GM12865 (cell line): ENCODE data around the gene PRKN.
"Not testable (repeated sequence)": the region's sequence is repeated elsewhere in the genome, so short reads cannot be mapped to it uniquely, and the experiment has no call there.

Source experiments
- DNase-seq: peaks from one replicate; pipeline ENCODE4 v3.0.0; 2010; ENCODE audit warnings: low read depth
- H3K4me3 ChIP-seq: 2 replicates; pipeline ENCODE4 v1.5.1; 2011; ENCODE audit warnings: mild to moderate bottlenecking, low read depth, low read length, control low read depth
- CTCF ChIP-seq: IDR thresholded peaks from 2 replicates; pipeline ENCODE4 v1.5.1; 2011; ENCODE audit warnings: low read length, control low read depth, low read depth, inconsistent platforms; ENCODE audit not compliant: insufficient read depth; ENCODE audit errors: missing control alignments

The PRKN gene

GRCh38 chr6:161890832-161891297, 836.7 kb downstream of the PRKN start:
- no peak for TF ChIP-seq CTCF
- no peak overlapping the region for H3K4me3 ChIP-seq
- no peak for DNase-seq

GRCh38 chr6:161890133-161890831, 837.3 kb downstream of the PRKN start:
- TF ChIP-seq CTCF = no peak
- no peak overlapping the region for H3K4me3 ChIP-seq

GRCh38 chr6:161889324-161889723, 838.2 kb downstream of the PRKN start:
- no peak for TF ChIP-seq CTCF
- no peak overlapping the region for H3K4me3 ChIP-seq
- DNase-seq = no peak

More at GRCh38 chr6:161890133-161890831, 837.3 kb downstream of the PRKN start:
- DNase-seq = no peak

GRCh38 chr6:161886545-161886944, 841.0 kb downstream of the PRKN start:
- DNase-seq, H3K4me3 ChIP-seq: not testable (repeated sequence)

GRCh38 chr6:161884782-161885181, 842.8 kb downstream of the PRKN start:
- no peak for DNase-seq
- TF ChIP-seq CTCF = no peak
- H3K4me3 ChIP-seq = no peak overlapping the region

- DNase-seq = no peak
- no peak overlapping the region for H3K4me3 ChIP-seq
- no peak for TF ChIP-seq CTCF
Observed at GRCh38 chr6:161882196-161882765, 845.3 kb downstream of the PRKN start.

- DNase-seq = no peak
- no peak for TF ChIP-seq CTCF
- H3K4me3 ChIP-seq = no peak overlapping the region
Observed at GRCh38 chr6:161880056-161880455, 847.5 kb downstream of the PRKN start.
